T-helper 1 cell treated with Interleukin-12 subunit alpha and Interleukin-12 subunit beta and Interleukin-4 antibody, amounts not matched to agents 30 μg/mL and 1 μg/mL, for 36 hours (primary cell): ENCODE measurements around the gene HDAC5.
"Not testable (repeated sequence)": the region's sequence is repeated elsewhere in the genome, so short reads cannot be mapped to it uniquely, and the experiment has no call there.

Experiments
- H3K27ac Mint-ChIP-seq: one replicate; pipeline ENCODE4 v1.8.0; 2021; ENCODE audit warnings: mild to moderate bottlenecking, mixed read lengths
- H3K27me3 Mint-ChIP-seq: one replicate; pipeline ENCODE4 v1.8.0; 2021; ENCODE audit warnings: low read depth, mixed read lengths
- H3K36me3 Mint-ChIP-seq: one replicate; pipeline ENCODE4 v1.8.0; 2021; ENCODE audit warnings: low read depth, mixed read lengths
- H3K4me1 Mint-ChIP-seq: one replicate; pipeline ENCODE4 v1.8.0; 2021; ENCODE audit warnings: low read depth, mixed read lengths
- H3K4me3 Mint-ChIP-seq: one replicate; pipeline ENCODE4 v1.8.0; 2021; ENCODE audit warnings: mild to moderate bottlenecking, moderate library complexity, mixed read lengths
- H3K9me3 Mint-ChIP-seq: one replicate; pipeline ENCODE4 v1.8.0; 2021; ENCODE audit warnings: mixed read lengths

HDAC5 gene

GRCh38 chr17:44120851-44121605 is 2.4 kb downstream of the HDAC5 start:
- Mint-ChIP-seq H3K27ac (peak overlapping the region; percentile 31), H3K4me1 (peaks cover 17% of the 10 kb centered on the region), H3K27me3 (peaks cover 11% of the 10 kb centered on the region), H3K36me3 (no peaks in the 10 kb centered on the region), H3K4me3 (peak overlapping the region; percentile 28), H3K9me3 (no peaks in the 10 kb centered on the region)

GRCh38 chr17:44120281-44120680 is 3.2 kb downstream of the HDAC5 start:
- not testable (repeated sequence) for H3K4me3 Mint-ChIP-seq, H3K36me3 Mint-ChIP-seq, H3K27ac Mint-ChIP-seq, H3K9me3 Mint-ChIP-seq
- H3K4me1 Mint-ChIP-seq = peaks cover 17% of the 10 kb centered on the region
- peaks cover 11% of the 10 kb centered on the region for H3K27me3 Mint-ChIP-seq

GRCh38 chr17:44119798-44120197 is 3.6 kb downstream of the HDAC5 start:
- peaks cover 11% of the 10 kb centered on the region for H3K27me3 Mint-ChIP-seq
- H3K4me1 Mint-ChIP-seq = peaks cover 17% of the 10 kb centered on the region
- no peaks in the 10 kb centered on the region for H3K36me3 Mint-ChIP-seq
- no peak overlapping the region for H3K27ac Mint-ChIP-seq
- no peaks in the 10 kb centered on the region for H3K9me3 Mint-ChIP-seq
- H3K4me3 Mint-ChIP-seq = no peak overlapping the region

GRCh38 chr17:44119062-44119461 is 4.4 kb downstream of the HDAC5 start:
- Mint-ChIP-seq H3K27ac (no peak overlapping the region), H3K4me3 (no peak overlapping the region), H3K27me3 (peaks cover 11% of the 10 kb centered on the region), H3K4me1 (peaks cover 15% of the 10 kb centered on the region), H3K9me3 (no peaks in the 10 kb centered on the region), H3K36me3 (no peaks in the 10 kb centered on the region)

- Mint-ChIP-seq H3K27me3 (peaks cover 11% of the 10 kb centered on the region), H3K4me3 (no peak overlapping the region), H3K36me3 (no peaks in the 10 kb centered on the region), H3K27ac (no peak overlapping the region), H3K4me1 (peaks cover 10% of the 10 kb centered on the region), H3K9me3 (no peaks in the 10 kb centered on the region)
These were observed 4.9 kb downstream of the HDAC5 start for GRCh38 chr17:44118427-44119050.

GRCh38 chr17:44117351-44117750 is 6.1 kb downstream of the HDAC5 start:
- H3K4me1 Mint-ChIP-seq = peaks cover 7% of the 10 kb centered on the region

GRCh38 chr17:44115585-44116415 is 7.6 kb downstream of the HDAC5 start:
- no peaks in the 10 kb centered on the region for H3K27me3 Mint-ChIP-seq
- H3K4me3 Mint-ChIP-seq = no peak overlapping the region
- H3K36me3 Mint-ChIP-seq = no peaks in the 10 kb centered on the region
- peaks cover 7% of the 10 kb centered on the region for H3K4me1 Mint-ChIP-seq
- no peak overlapping the region for H3K27ac Mint-ChIP-seq
- H3K9me3 Mint-ChIP-seq = no peaks in the 10 kb centered on the region

More at GRCh38 chr17:44117351-44117750, 6.1 kb downstream of the HDAC5 start:
- Mint-ChIP-seq H3K36me3 (no peaks in the 10 kb centered on the region), H3K4me3 (no peak overlapping the region), H3K27me3 (peaks cover 7% of the 10 kb centered on the region), H3K27ac (no peak overlapping the region), H3K9me3 (no peaks in the 10 kb centered on the region)

GRCh38 chr17:44113868-44114840 is 9.3 kb downstream of the HDAC5 start:
- H3K9me3 Mint-ChIP-seq = no peaks in the 10 kb centered on the region
- H3K36me3 Mint-ChIP-seq = no peaks in the 10 kb centered on the region
- H3K4me3 Mint-ChIP-seq = no peak overlapping the region
- no peaks in the 10 kb centered on the region for H3K27me3 Mint-ChIP-seq
- no peak overlapping the region for H3K27ac Mint-ChIP-seq
- H3K4me1 Mint-ChIP-seq = peaks cover 7% of the 10 kb centered on the region

- H3K27me3 Mint-ChIP-seq = no peaks in the 10 kb centered on the region
- no peak overlapping the region for H3K27ac Mint-ChIP-seq
- H3K4me3 Mint-ChIP-seq = no peak overlapping the region
- H3K36me3 Mint-ChIP-seq = no peaks in the 10 kb centered on the region
- peaks cover 7% of the 10 kb centered on the region for H3K4me1 Mint-ChIP-seq
- no peaks in the 10 kb centered on the region for H3K9me3 Mint-ChIP-seq
These were observed 10.1 kb downstream of the HDAC5 start for GRCh38 chr17:44113382-44113781.

GRCh38 chr17:44112284-44113280 is 10.9 kb downstream of the HDAC5 start:
- no peak overlapping the region for H3K27ac Mint-ChIP-seq
- H3K27me3 Mint-ChIP-seq = no peaks in the 10 kb centered on the region
- H3K9me3 Mint-ChIP-seq = no peaks in the 10 kb centered on the region
- H3K4me1 Mint-ChIP-seq = peaks cover 7% of the 10 kb centered on the region
- H3K36me3 Mint-ChIP-seq = no peaks in the 10 kb centered on the region
- H3K4me3 Mint-ChIP-seq = no peak overlapping the region

GRCh38 chr17:44111777-44112176 is 11.7 kb downstream of the HDAC5 start:
- Mint-ChIP-seq H3K27ac (no peak overlapping the region), H3K9me3 (no peaks in the 10 kb centered on the region), H3K4me1 (peaks cover 7% of the 10 kb centered on the region), H3K27me3 (no peaks in the 10 kb centered on the region), H3K36me3 (no peaks in the 10 kb centered on the region), H3K4me3 (no peak overlapping the region)

- Mint-ChIP-seq H3K4me3 (no peak overlapping the region), H3K9me3 (no peaks in the 10 kb centered on the region), H3K36me3 (no peaks in the 10 kb centered on the region), H3K27me3 (no peaks in the 10 kb centered on the region), H3K27ac (no peak overlapping the region), H3K4me1 (peaks cover 7% of the 10 kb centered on the region)
These were observed 12.4 kb downstream of the HDAC5 start for GRCh38 chr17:44110823-44111633.
